Middle frontal gyrus (tissue), 1 donor: Measurements from ENCODE around the gene SLC30A2.
A peak's percentile ranks its signal among the peaks of the same experiment; 100 is the strongest.

ENCODE experiments used
- DNase-seq: peaks from one replicate; pipeline ENCODE4 v3.0.0-alpha.2; 2015; ENCODE audit warnings: low spot score; ENCODE audit errors: extremely low spot score

Gene SLC30A2

GRCh38 chr1:25997828-25998761 lies 47.8 kb downstream of the SLC30A2 start, which contains the start of gene PAFAH2:
TSS of gene PAFAH2 (minus strand) at chr1:25998063. CDS start at chr1:25990816, 7,247 bp downstream.
- peak; percentile 98 for DNase-seq

DNA sequence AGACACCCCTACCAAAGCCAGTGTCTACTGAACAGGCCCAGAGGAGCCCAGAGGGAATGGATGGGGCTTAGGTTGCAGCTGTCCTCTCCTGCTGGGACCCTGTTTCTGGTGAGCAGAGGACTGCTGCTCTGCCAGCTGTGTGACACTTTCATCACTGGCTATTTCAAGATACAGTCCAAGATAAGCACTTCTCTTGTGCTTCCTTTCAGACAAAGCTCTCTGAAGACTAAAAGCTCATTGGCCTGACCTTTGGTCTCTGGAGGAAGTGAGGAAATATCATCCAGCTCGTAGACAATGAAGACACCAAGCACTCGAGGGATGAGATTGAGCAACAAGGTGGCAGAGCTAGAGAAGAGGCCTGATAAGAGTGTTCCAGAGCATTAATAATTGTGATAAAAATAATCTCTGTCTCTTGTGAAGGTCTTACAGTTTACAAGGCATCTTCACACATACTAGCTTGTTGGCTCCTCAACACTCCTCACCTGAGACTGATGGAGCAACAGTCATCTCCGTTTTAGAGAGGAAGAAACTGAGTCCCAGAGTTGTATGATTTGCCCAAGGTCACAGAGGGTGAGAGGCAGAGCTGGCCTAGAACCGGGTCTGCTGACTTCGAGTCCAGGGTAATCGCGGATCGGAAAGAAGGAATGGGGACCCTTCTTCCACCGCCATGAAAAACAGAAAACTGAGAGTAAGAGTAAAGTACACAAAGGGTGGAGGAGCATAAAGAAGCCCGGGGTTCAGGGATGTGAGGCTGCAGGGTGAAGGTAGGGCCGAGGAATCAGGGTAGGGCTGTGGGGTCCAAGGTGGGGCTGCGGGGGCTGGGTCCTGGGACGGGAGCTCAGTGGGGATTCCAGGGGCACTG lies 48.7 kb downstream of the SLC30A2 start:
- no peak for DNase-seq

GRCh38 chr1:25994402-25995150 lies 51.3 kb downstream of the SLC30A2 start:
- no peak for DNase-seq

DNA sequence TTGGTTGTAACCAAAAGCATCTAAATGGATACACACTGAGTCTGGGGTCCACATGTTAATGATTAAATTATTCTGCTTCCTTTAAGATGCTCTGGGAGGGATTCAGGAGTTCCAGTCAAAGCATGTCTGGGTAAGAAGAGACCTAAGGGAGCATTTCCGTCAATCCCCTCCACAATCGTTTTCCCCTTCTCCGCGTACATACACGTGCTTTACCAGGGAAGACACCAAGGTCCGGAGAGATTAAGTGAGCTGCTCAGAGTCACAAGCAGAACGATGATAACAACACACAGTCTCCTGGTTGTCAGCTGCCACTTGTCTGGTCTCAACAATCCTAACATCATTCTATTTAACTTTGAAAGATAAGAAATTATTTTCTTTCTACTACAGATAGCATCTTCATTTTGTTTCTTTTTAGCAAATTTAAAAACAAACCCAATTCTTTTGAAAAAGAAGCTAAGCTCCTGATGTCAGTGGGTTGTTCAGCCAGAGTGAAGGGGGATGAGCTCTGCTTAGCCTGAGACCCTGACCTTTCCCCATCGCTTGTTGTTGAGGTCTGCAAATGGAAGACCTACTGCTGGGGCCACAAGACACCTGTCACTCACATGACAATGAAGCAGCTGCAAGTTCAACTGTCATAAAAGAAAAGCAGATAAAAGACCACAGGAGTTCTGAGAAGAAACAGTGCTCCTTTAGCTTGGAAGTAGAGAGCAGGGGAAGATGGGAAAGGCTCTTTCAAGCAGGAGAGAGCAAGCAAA lies 52.5 kb downstream of the SLC30A2 start:
- DNase-seq, result no peak

GRCh38 chr1:25992689-25993171 lies 53.2 kb downstream of the SLC30A2 start:
- DNase-seq, result no peak

DNA sequence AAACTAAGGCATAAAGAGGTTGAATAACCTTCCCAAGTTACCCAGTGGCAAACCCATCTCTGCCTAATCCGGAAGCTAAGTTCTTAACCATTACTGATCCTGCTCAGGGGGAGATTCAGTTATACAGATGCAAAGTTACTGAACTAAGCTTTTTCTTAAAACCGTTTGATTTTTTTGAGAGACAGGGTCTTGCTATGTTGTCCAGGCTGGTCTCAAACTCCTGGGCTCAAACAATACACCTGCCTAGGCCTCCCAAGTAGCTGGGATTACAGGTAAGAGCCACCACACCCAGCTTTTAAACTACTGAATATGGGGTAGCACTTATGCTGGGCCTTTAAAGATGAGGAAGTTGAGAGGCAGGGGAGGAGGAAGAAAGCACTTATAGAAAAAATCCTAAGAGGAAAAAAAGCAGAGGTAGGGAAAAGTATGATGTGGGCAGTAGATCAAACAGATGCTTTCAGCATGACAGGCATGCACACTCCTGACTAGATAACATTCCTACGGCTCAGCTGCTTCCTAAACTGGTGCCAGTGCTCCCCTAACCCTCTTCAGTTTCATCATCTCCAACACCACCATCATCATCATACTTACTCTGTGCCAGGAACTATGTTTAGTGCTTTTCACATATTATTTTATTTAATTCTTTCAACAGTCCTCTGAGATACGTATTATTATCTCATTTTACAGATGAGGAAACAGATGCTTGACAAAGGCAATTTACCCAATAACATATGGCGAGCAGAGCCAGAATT lies 53.8 kb downstream of the SLC30A2 start:
- DNase-seq, result no peak

GRCh38 chr1:25990702-25991395 lies 55.1 kb downstream of the SLC30A2 start:
- DNase-seq, result no peak

DNA sequence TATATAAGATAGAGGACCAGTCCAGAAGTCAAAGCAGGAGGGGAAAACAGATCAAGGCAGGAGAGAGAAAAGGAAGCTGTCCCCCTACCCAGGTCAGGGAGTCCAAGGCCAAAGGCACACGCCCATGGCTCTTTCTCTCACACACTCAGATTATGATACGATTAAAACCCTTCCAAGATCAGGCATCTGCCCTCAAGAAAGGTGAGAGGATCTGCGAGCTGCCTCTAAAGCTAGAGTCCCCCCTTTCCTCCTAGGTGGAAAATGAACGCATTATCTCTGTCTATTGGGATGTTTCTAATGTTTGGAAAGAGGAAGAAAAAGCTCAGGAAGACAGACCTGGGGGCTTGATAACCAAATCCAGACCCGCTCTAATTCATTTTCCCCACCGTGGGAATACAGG lies 55.7 kb downstream of the SLC30A2 start:
- no peak for DNase-seq

- DNase-seq, result no peak
Measured at GRCh38 chr1:25989440-25990234, 56.3 kb downstream of the SLC30A2 start.

DNA sequence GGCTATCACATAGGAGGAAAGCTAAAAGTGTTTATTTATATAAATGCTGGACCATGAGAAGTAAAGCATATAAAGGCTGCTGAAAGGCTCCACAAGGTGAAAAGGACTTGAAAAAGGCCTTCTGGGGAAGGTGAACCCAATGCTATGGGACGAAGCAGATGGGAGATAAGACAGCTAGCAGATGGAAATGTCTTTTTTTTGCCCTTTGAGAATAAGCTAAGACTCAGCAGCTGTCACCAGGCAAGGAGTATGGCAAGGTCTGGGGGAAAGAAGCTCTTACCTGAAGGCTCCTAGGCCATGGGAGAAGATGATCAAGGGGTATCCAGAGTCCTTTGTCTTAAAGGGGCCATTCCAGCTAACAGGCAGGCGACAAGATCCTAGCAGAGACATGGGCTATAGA lies 58.0 kb downstream of the SLC30A2 start:
- no peak for DNase-seq
